ENCODE data around the gene TRAPPC2. TPM values are rescaled to one million over a fixed set of nuclear protein-coding genes. Genes with fewer than 3 reads are reported as not detected.

TRAPPC2 gene
- polyA plus RNA-seq, 3 donors, result 13.7 to 25.8 (median 21.4) TPM

- DNase-seq (ENCODE audit: extremely low read depth in 1 of 11, low read depth in 9 of 11, low spot score in 4 of 11), result no peak
Observed at GRCh38 chrX:13716455-13716854, 18.0 kb downstream of the TRAPPC2 start.

- DNase-seq (ENCODE audit: extremely low read depth in 1 of 11, low read depth in 9 of 11, low spot score in 4 of 11), result no peak
Observed at GRCh38 chrX:13711141-13711540, 23.3 kb downstream of the TRAPPC2 start.

- DNase-seq (ENCODE audit: extremely low read depth in 1 of 11, low read depth in 9 of 11, low spot score in 4 of 11), result no peak
Observed at GRCh38 chrX:13703589-13703988, 30.8 kb downstream of the TRAPPC2 start.

DNA sequence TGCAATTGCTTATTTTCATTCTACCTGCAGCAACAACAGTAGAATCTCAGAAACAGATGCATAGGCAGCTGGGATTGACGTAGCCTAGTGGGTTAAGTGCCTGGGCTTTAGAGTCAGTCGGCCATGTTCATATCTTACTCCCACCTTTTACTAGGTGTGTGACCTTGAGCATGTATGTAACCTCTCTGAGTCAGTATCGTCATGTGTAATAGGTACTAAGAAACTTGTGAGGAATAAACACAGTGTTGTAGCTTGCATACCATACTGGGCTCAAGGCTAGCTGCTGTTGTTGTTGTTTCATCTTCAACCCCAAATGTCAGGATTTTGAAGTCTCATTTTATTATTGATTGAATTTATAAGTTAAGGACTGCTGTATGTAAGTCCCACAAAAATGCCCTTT, 31.3 kb downstream of the TRAPPC2 start:
- DNase-seq (ENCODE audit: extremely low read depth in 1 of 11, low read depth in 9 of 11, low spot score in 4 of 11), result no peak

DNA sequence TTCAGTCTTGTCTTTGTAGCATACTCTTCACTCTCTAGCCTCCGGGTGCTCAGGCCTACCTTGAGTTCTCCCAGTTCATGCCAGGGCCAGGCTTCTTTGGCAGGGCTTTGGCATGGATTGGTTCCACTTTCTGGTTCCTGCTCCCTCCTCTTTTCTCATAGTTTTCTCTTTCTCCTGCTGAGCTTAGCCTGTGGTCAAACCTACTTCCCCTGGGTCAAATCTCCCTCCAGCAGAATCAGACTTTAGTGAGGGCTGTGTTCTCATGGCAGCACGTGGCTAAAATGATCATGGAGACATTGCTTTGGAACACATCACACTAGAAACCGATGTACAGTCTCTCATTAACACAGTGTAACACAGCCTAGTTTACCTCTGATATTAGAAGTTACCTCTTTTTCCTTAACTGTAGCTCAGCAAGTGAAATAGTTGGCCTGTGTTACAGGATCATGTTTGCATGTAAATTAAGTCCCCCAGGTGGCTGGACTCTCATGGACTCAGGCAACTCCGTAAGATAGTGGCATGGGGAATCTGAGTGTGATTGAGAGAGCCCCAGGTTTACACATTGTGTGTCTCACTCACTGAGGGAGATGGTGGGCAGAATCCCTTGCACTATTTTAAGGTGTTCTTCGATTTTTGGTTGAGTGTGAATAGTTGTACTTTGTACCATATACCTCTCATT, 32.2 kb downstream of the TRAPPC2 start:
- DNase-seq (ENCODE audit: extremely low read depth in 1 of 11, low read depth in 9 of 11, low spot score in 4 of 11), result no peak

GRCh38 chrX:13700380-13700779, 34.0 kb downstream of the TRAPPC2 start:
- no peak for DNase-seq (ENCODE audit: extremely low read depth in 1 of 11, low read depth in 9 of 11, low spot score in 4 of 11)

DNA sequence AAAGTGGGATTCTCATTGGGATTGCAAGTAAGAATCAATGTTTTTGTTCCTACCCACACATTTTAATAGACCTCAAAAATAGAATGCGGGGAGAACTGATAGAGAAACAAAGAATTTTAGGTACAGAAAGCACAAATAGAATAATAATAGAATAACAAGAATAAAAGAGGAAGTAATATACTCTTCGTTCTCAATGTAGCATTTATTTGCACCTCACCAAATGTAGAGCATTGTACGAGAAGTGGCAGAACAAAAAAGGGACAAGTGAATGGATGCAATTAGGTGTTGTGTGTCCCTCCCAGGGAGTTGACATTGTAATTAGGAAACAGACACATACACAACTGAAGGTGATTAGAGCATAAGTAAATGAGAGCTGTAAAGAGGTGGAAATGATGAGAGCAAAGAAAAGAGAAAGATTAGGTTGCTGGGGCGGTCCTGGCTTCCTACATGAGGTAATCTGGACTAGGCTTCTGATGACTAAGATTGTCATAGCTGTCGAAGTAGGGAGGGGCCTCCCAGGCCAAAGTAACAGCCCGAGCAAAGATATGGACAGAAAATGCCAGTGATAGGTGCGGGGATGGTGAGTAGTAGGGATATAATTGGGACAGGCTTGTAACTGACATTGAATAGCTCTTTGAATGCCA, 35.1 kb downstream of the TRAPPC2 start:
- DNase-seq (ENCODE audit: extremely low read depth in 1 of 11, low read depth in 9 of 11, low spot score in 4 of 11), result no peak

DNA sequence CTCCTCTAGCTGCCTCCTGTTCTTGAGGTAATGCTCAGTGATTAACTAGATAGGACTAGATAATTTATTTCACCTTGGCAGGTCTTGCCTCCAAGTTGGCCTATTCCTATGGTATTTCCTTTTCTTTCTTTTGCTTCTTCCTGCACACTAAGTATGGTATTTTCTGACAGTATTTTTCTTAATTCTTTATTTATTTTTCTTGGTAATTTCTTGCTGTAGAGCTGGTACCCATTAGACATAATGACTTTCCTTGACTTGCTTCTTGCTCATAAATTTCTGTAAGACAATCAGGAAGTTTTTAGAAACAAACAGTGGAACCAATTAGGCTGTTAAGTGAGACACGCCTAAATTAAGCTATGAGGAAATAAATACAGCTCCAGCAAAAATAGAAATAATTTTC, 36.0 kb downstream of the TRAPPC2 start:
- no peak for DNase-seq (ENCODE audit: extremely low read depth in 1 of 11, low read depth in 9 of 11, low spot score in 4 of 11)

DNA sequence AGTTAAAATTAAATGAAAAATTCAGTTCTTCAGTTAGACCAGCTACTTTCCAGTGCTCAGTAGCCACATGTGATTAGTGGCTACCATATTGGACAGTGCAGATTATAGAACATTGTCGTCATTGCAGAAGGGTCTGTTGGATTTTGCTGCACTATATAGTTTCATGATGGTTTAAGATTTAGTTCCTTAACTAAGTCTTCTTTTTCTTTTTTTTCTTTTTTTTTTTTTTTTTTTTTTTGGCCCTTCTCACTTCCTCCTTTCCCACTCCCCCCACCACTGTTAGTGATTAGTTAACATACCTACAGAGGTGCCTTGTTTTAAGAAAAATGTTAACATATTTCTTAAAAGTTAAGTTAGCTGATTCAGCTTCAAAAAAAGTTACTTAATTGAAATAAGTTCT, 36.4 kb downstream of the TRAPPC2 start:
- no peak for DNase-seq (ENCODE audit: extremely low read depth in 1 of 11, low read depth in 9 of 11, low spot score in 4 of 11)

DNA sequence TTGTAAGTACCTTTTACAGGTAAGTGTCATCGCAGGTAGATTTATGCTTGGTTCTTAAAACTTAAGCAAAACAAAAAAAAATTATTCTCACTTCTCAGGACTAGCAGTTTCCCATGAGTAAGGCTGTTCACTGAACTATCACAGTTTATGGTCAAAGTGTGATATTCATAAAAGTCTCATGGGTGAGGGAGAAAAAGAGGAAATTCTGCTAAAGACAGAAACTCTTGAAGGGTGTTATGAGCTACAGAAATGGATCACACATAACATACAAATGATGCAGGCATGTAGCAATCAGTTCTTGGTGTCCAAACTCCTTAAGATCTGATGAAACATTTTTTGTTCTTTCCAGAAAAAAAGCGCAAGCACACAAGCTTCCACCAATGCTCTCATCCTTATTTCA, 37.0 kb downstream of the TRAPPC2 start:
- DNase-seq (ENCODE audit: extremely low read depth in 1 of 11, low read depth in 9 of 11, low spot score in 4 of 11), result no peak

- DNase-seq (ENCODE audit: extremely low read depth in 1 of 11, low read depth in 9 of 11, low spot score in 4 of 11), result no peak
Observed at GRCh38 chrX:13695601-13696115, 38.8 kb downstream of the TRAPPC2 start.

- DNase-seq (ENCODE audit: extremely low read depth in 1 of 11, low read depth in 9 of 11, low spot score in 4 of 11), result no peak
Observed at GRCh38 chrX:13694983-13695382, 39.4 kb downstream of the TRAPPC2 start.

DNA sequence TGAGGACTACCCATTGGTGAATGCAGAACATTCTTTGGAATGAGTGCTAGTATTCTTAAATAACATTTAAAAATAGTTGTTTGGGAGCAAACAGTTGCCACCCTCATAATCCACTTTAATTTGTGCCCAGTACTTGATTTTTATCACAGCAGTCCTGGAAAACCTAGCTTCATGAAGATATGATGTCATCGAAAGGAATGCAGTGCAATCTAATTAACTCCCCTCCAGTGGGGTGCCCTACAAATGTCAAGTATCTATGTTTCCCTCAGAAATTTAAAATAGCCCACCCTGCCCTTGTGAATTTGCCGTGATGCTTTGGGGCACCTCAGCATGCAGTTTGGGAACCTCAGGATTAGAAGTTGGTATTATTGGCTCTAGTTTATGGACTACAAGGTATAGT, 40.1 kb downstream of the TRAPPC2 start:
- no peak for DNase-seq (ENCODE audit: extremely low read depth in 1 of 11, low read depth in 9 of 11, low spot score in 4 of 11)

GRCh38 chrX:13693341-13693961, 41.0 kb downstream of the TRAPPC2 start:
- no peak for DNase-seq (ENCODE audit: extremely low read depth in 1 of 11, low read depth in 9 of 11, low spot score in 4 of 11)

DNA sequence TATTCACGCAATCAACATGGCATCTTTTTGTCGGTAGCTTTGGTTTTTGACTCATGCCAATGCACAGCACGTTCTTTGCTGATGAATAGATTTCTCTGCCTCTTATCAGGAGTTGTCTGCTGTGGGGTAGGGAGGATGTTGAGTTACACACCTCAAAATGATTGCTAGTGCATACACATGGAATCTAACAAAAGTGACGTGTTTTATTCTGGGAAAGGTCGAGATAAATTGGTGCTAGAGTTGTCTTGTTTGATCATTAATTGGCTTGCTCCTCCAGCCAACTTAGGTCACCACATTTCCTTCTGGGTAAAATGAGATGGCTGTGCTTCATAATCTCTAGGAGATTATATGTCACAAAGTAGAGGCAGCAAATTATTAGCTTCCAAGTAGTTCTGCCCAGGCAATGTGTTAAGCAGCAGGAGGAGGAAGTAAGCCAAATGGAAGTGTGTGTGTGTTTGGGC, 41.6 kb downstream of the TRAPPC2 start:
- no peak for DNase-seq (ENCODE audit: extremely low read depth in 1 of 11, low read depth in 9 of 11, low spot score in 4 of 11)

DNA sequence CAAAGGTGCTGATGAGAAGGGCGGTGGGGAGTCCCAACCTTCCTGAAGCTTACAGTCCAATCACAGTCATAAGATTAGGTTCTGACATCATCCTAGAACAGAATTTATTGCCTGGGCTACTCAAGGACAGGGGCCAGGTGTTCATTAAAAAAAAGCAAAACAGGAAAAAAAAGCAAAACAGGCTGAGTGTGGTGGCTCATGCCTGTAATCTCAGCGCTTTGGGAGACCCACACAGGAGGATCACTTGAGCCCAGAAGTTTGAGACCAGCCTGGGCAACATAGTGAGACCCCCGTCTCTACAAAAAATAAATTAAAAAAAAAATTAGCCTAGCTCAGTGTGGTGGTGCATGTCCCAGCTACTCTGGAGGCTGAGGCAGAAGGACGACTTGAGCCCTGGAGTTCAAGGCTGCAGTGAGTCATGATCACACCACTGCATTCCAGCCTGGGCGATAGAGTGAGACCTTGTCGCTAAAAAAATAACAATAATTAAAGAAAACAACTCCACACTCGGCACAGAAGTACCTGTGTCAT, 42.5 kb downstream of the TRAPPC2 start:
- no peak for DNase-seq (ENCODE audit: extremely low read depth in 1 of 11, low read depth in 9 of 11, low spot score in 4 of 11)

DNA sequence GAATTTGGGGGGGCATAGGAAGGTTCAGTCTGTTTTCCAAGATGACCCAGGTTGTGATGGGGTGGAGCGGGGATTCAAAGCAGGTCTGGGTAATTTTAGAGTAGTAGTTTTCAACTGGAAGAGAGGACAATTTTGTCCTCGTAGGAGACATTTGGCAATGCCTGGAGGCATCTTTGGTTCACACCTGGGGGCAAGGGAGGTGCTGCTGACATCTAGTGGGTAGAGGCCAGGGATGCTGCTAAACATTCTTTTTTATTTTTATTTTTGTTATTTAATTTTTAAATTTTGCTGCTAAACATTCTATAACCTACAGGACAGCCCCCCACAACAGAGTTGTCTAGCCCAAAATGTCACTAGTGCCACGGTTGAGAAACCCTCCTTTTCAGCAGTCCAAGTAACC, 43.6 kb downstream of the TRAPPC2 start:
- DNase-seq (ENCODE audit: extremely low read depth in 1 of 11, low read depth in 9 of 11, low spot score in 4 of 11), result no peak

GRCh38 chrX:13689741-13690211, 44.6 kb downstream of the TRAPPC2 start:
- DNase-seq (ENCODE audit: extremely low read depth in 1 of 11, low read depth in 9 of 11, low spot score in 4 of 11), result peak in 5 of 11 donors; percentile 9 to 19 (median 15)

GRCh38 chrX:13688958-13689740, 45.3 kb downstream of the TRAPPC2 start, which contains the start of gene RAB9A:
TSS of gene RAB9A (plus strand) at chrX:13689128. CDS start at chrX:13708747, 19,619 bp downstream.
- peak in 10 of 11 donors; percentile 33 to 75 (median 64) for DNase-seq (ENCODE audit: extremely low read depth in 1 of 11, low read depth in 9 of 11, low spot score in 4 of 11)

Data from renal cortex interstitium (tissue), 11 donors.